BLaER1 treated with 17β-estradiol and CSF1 and Interleukin-3, amounts not matched to agents 10 nM and 100 nM (cell line): ENCODE data around the gene PUSL1.

Experiments used
- H3K27ac ChIP-seq, 11 experiments: shearing (Covaris generic); formaldehyde crosslinking; 2 replicates each; pipeline ENCODE4 v1.8.1; 2022
- H3K27me3 ChIP-seq, 11 experiments: shearing (Covaris generic); formaldehyde crosslinking; 2 replicates each; pipeline ENCODE4 v1.8.1; 2022
- H3K36me3 ChIP-seq, 11 experiments: shearing (Covaris generic); formaldehyde crosslinking; 2 replicates each; pipeline ENCODE4 v1.8.1; 2022
- H3K4me1 ChIP-seq, 10 experiments: shearing (Covaris generic); formaldehyde crosslinking; 2 replicates each; pipeline ENCODE4 v1.8.1; 2022
- H3K4me2 ChIP-seq, 11 experiments: shearing (Covaris generic); formaldehyde crosslinking; 2 replicates each; pipeline ENCODE4 v1.8.1; 2022
- H3K4me3 ChIP-seq, 10 experiments: shearing (Covaris generic); formaldehyde crosslinking; 2 replicates each; pipeline ENCODE4 v1.8.1; 2022
- H3K9ac ChIP-seq, 11 experiments: shearing (Covaris generic); formaldehyde crosslinking; 2 replicates each; pipeline ENCODE4 v1.8.1; 2022
- H3K9me3 ChIP-seq, 11 experiments: shearing (Covaris generic); formaldehyde crosslinking; replicated peaks in 1 of 11; 2 replicates each; pipeline ENCODE4 v1.8.1; 2022
- H4K20me1 ChIP-seq, 11 experiments: shearing (Covaris generic); formaldehyde crosslinking; 2 replicates each; pipeline ENCODE4 v1.8.1; 2022
- Cebpa-rat ChIP-seq, 11 experiments: shearing (Covaris generic); IDR thresholded peaks; 2 replicates each; pipeline ENCODE4 v1.8.1; 2022

The PUSL1 gene

GRCh38 chr1:1309251-1310108 lies 1.1 kb downstream of the PUSL1 start:
- H3K4me2 ChIP-seq = peak overlapping the region; percentile 97 to 100 (median 98)
- H3K27ac ChIP-seq = peak overlapping the region; percentile 67 to 91 (median 88); a peak in 20 of 22 replicates
- H4K20me1 ChIP-seq = peaks cover 16 to 88% (median 79%) of the 10 kb centered on the region in 11 experiments; a peak in 21 of 22 replicates
- H3K4me3 ChIP-seq = peak overlapping the region; percentile 85 to 99 (median 90)
- H3K9me3 ChIP-seq = no peaks in the 10 kb centered on the region
- no peaks in the 10 kb centered on the region for H3K27me3 ChIP-seq
- peaks cover 37 to 52% (median 48%) of the 10 kb centered on the region in 11 experiments for H3K36me3 ChIP-seq
- H3K4me1 ChIP-seq = peaks cover 38 to 44% (median 42%) of the 10 kb centered on the region in 10 experiments
- TF ChIP-seq Cebpa-rat (IDR thresholded peaks at IDR 0.05) = no peak
- H3K9ac ChIP-seq = peak overlapping the region; percentile 84 to 97 (median 91)

DNA sequence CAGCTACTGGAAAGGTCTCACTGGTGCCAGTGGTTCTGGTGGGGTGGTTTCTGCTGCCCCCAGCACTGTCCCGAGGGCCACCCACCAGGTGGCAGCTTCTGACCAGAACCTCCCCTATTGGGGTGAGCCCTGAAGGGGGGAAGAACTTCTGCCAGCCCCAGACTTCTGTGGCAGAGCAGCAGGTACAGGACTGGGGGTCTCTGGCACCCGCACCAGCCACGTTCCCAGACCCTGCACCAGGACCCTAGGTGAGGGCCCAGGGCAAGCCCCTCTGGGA lies 1.6 kb downstream of the PUSL1 start:
- no peak for TF ChIP-seq Cebpa-rat (IDR thresholded peaks at IDR 0.05)
- Histone ChIP-seq H3K4me1 (peaks cover 32 to 39% (median 37%) of the 10 kb centered on the region in 10 experiments), H3K4me3 (peak overlapping the region in 8 of 10 experiments; percentile 85 to 99 (median 93); a peak in 15 of 20 replicates), H3K4me2 (peak overlapping the region; percentile 97 to 100 (median 98); a peak in 21 of 22 replicates), H3K9ac (peak overlapping the region in 10 of 11 experiments; percentile 84 to 97 (median 91); a peak in 17 of 22 replicates), H3K27me3 (no peaks in the 10 kb centered on the region), H3K27ac (no peak overlapping the region), H3K9me3 (no peaks in the 10 kb centered on the region), H3K36me3 (peaks cover 43 to 58% (median 53%) of the 10 kb centered on the region in 11 experiments), H4K20me1 (peaks cover 16 to 88% (median 79%) of the 10 kb centered on the region in 11 experiments; a peak in 21 of 22 replicates)

DNA sequence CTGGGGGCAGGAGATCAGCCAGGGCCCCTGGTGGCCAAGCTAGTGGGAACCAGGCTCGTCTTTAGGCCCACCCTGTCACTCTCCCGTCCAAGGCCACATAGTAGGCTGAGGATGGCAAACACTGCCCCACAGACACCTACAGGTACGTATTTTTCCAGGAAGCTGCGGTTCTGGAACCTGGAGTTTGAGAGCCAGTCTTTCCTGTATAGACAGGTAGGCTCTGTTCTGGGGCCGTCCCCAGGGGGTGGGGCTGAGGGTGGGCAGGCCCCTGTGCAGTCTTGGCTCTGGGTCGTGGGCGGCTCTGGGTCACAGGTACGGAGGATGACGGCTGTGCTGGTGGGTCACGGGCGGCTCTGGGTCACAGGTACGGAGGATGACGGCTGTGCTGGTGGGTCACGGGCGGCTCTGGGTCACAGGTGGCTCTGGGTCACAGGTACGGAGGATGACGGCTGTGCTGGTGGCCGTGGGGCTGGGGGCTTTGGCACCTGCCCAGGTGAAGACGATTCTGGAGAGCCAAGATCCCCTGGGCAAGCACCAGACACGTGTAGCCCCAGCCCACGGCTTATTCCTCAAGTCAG lies 2.2 kb downstream of the PUSL1 start:
- no peaks in the 10 kb centered on the region for H3K9me3 ChIP-seq
- no peak overlapping the region for H3K27ac ChIP-seq
- peaks cover 16 to 86% (median 77%) of the 10 kb centered on the region in 11 experiments; a peak in 21 of 22 replicates for H4K20me1 ChIP-seq
- H3K36me3 ChIP-seq = peaks cover 44 to 62% (median 57%) of the 10 kb centered on the region in 11 experiments
- peaks cover 27 to 34% (median 31%) of the 10 kb centered on the region in 10 experiments for H3K4me1 ChIP-seq
- peak overlapping the region; percentile 97 to 100 (median 98); a peak in 20 of 22 replicates for H3K4me2 ChIP-seq
- peak overlapping the region in 10 of 11 experiments; percentile 84 to 97 (median 91); a peak in 15 of 22 replicates for H3K9ac ChIP-seq
- H3K4me3 ChIP-seq = peak overlapping the region in 6 of 10 experiments; percentile 85 to 99 (median 94); a peak in 9 of 20 replicates
- H3K27me3 ChIP-seq = no peaks in the 10 kb centered on the region
- no peak for TF ChIP-seq Cebpa-rat (IDR thresholded peaks at IDR 0.05)

- Histone ChIP-seq H3K27me3 (no peaks in the 10 kb centered on the region), H4K20me1 (peaks cover 21 to 85% (median 75%) of the 10 kb centered on the region in 11 experiments; a peak in 21 of 22 replicates), H3K4me3 (no peak overlapping the region), H3K9ac (peak overlapping the region in 5 of 11 experiments; percentile 16 to 85 (median 23); a peak in 6 of 22 replicates), H3K4me1 (peaks cover 19 to 25% (median 23%) of the 10 kb centered on the region in 10 experiments), H3K4me2 (no peak overlapping the region), H3K36me3 (peaks cover 50 to 68% (median 64%) of the 10 kb centered on the region in 11 experiments), H3K27ac (no peak overlapping the region), H3K9me3 (no peaks in the 10 kb centered on the region)
- no peak for TF ChIP-seq Cebpa-rat (IDR thresholded peaks at IDR 0.05)
Observed at GRCh38 chr1:1311107-1312104, 3.0 kb downstream of the PUSL1 start.

DNA sequence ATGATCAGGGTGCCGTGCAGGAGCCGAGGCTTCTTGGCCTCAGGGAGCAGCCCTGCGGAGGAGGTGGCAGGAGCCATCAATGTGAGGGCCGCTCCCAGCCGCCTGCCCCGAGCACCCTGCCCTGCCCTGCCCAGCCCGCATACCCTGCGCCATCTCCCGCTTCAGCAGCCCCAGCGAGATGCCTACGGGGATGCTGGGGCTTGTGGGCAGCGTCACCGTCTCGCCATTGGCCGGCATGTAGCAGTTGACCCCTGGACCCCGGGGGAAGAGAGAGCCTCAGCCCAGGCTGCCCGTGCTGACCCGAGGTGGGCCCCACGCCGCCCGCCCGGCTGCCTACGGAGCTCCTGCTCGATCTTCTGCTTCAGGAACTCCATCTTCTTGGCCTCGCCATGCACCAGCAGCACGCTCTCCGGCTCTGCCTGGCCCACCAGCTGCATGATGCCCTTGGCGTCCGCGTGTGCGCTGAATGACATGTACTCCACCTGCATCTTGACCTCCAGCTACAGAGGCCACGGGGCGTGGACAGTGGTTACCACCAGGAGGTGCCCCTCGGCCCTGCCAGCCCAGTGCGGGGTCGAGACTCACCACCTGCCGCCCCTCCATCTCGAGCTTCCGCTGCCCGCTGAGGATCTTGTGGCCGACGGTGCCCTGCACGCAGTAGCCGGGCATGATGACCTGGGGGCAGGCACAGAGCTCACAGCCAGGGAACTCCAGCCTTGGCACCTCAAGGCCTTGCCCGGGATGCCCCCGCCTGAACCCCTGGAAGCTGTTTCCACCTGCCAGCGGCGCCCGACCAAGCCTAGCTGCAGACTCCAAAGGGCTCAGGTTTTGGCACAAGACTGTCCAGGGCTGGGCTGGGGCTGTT lies 4.3 kb downstream of the PUSL1 start:
- H3K9ac ChIP-seq = no peak overlapping the region
- H3K4me1 ChIP-seq = peaks cover 13 to 17% (median 14%) of the 10 kb centered on the region in 10 experiments
- no peak overlapping the region for H3K4me3 ChIP-seq
- peaks cover 56 to 81% (median 75%) of the 10 kb centered on the region in 11 experiments for H3K36me3 ChIP-seq
- TF ChIP-seq Cebpa-rat (IDR thresholded peaks at IDR 0.05) = no peak
- no peaks in the 10 kb centered on the region for H3K9me3 ChIP-seq
- H4K20me1 ChIP-seq = peaks cover 23 to 87% (median 81%) of the 10 kb centered on the region in 11 experiments; a peak in 21 of 22 replicates
- no peak overlapping the region for H3K4me2 ChIP-seq
- no peaks in the 10 kb centered on the region for H3K27me3 ChIP-seq
- no peak overlapping the region for H3K27ac ChIP-seq

DNA sequence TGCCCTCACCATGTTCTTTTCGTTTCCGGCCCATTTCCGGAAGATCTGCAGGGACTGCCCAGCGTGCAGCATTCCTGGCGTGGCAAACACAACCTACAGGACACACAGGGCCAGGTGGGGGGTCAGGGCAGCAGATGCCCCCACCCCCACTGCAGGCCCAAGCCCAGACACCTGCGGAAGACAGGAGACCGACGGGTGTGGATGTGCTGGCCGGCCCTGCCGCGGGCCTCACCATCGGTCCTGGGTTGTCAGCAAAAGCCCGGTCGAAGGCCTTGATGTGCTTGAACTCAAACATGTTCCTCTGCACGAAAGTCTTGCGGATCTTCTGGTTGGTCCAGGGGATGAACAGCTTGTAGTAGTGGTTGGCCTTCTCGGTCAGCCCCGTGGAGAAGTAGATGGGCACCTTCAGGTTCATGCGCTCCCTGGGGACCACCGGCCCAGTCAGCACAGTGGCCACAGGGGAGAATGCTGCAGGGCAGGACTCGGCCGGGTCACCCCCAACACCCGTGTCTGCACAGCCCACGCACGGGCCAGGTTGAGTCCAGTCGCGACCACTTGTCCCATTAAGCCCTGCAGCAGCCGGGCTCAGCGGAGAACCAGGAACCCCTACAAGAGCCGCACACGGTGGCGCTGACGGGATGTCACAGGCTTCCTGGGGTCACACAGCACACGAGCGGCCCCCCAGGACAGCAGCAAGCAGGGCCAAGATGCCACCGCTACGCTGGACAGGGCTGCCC lies 5.3 kb downstream of the PUSL1 start:
- no peak overlapping the region for H3K27ac ChIP-seq
- no peaks in the 10 kb centered on the region for H3K9me3 ChIP-seq
- H3K4me2 ChIP-seq = no peak overlapping the region
- peaks cover 13 to 17% (median 14%) of the 10 kb centered on the region in 10 experiments for H3K4me1 ChIP-seq
- H3K4me3 ChIP-seq = no peak overlapping the region
- no peaks in the 10 kb centered on the region for H3K27me3 ChIP-seq
- TF ChIP-seq Cebpa-rat (IDR thresholded peaks at IDR 0.05) = no peak
- peaks cover 64 to 91% (median 85%) of the 10 kb centered on the region in 11 experiments for H3K36me3 ChIP-seq
- no peak overlapping the region for H3K9ac ChIP-seq
- peaks cover 26 to 96% (median 90%) of the 10 kb centered on the region in 11 experiments; a peak in 21 of 22 replicates for H4K20me1 ChIP-seq

DNA sequence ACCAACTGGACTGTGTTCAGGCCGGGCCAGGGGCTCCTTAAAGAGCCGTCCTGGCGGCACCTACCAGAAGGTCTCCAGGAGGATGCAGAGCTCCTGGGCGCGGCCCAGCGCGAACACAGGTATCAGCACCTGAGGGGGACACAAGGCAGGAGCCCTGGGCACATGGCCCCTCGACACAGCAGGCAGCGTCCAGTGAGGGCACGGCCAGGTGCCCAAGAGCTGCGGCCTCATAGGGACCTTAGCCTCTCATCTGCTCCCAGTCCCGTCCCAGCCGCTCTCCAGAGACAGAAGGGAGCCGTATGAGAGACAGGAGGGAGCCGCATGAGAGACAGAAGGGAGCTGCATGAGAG lies 5.8 kb downstream of the PUSL1 start:
- Histone ChIP-seq H3K9me3 (no peaks in the 10 kb centered on the region), H3K27me3 (no peaks in the 10 kb centered on the region), H3K4me1 (peaks cover 11 to 16% (median 12%) of the 10 kb centered on the region in 10 experiments), H4K20me1 (peaks cover 27 to 98% (median 94%) of the 10 kb centered on the region in 11 experiments; a peak in 21 of 22 replicates), H3K9ac (no peak overlapping the region; a peak in 1 of 22 replicates), H3K4me2 (no peak overlapping the region), H3K36me3 (peaks cover 70 to 96% (median 90%) of the 10 kb centered on the region in 11 experiments), H3K4me3 (no peak overlapping the region), H3K27ac (no peak overlapping the region)
- no peak for TF ChIP-seq Cebpa-rat (IDR thresholded peaks at IDR 0.05)
